ENCODE measurements around the gene B3GAT1. TPM values are rescaled to one million over a fixed set of nuclear protein-coding genes. Genes with fewer than 3 reads are reported as not detected.

B3GAT1 gene
- polyA plus RNA-seq, 10 donors = 0.19 to 0.48 (median 0.29) TPM

DNA sequence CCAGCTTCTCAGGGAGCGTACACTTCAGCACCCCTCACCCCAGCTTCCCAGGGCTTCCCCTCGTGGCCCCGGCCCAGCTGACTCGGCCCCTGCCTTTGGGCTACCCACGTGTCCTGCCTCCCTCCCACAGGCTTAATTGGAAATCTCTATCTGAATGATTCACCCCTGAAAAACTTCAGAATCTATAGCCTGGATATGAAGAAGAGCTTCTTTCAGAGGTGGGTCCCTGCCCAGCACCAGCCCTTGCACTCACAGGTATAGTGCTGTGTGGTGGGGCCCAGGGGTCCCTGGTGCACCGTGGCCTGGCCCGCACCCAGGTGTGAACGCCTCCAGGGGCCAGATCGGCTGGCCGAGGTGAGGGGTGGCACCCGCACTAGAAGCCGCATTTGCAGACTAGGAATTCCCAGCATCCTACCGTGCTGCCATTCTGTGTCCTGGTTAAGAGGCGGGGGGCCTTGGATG, 38.4 kb downstream of the B3GAT1 start:
- no peak for DNase-seq

DNA sequence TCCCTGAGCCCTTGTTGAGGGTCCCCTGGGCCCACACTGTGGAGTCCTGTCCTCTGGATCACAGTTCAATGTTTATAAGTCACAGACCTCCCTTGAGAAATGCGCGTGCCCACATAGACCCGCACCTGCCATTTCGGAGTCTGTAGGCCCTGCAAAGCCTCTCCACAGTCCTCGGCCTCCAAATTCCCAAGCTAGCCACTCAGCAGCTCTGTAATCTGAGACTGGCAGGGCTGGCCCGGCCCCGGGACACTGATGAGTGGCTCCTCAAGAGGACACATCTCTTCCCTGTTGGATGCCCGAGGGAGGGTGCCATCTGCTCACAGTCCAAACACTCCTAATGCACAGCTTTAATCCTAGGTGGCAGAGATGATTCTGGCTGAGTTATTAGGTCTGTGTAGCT, 39.1 kb downstream of the B3GAT1 start:
- DNase-seq = no peak

DNA sequence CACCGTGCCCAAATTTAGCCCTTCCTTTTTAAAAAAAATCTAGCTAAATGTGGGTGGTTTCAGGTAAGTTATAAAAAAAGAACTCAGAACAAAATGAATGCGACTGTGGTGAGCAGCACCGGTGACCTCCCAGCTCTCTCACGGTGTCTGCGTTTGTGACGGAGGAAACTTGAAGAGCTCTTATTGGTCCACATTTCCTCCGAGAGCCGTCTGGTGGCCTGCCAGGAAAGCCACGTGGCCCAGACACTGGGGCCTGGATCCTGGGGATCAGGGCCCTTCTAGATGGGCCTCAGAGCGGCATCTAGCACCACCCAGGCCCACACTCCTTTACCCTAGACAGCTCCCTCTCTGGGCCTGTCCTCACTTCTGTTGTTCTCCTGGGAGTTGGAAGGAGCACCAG, 39.5 kb downstream of the B3GAT1 start:
- DNase-seq = no peak

DNA sequence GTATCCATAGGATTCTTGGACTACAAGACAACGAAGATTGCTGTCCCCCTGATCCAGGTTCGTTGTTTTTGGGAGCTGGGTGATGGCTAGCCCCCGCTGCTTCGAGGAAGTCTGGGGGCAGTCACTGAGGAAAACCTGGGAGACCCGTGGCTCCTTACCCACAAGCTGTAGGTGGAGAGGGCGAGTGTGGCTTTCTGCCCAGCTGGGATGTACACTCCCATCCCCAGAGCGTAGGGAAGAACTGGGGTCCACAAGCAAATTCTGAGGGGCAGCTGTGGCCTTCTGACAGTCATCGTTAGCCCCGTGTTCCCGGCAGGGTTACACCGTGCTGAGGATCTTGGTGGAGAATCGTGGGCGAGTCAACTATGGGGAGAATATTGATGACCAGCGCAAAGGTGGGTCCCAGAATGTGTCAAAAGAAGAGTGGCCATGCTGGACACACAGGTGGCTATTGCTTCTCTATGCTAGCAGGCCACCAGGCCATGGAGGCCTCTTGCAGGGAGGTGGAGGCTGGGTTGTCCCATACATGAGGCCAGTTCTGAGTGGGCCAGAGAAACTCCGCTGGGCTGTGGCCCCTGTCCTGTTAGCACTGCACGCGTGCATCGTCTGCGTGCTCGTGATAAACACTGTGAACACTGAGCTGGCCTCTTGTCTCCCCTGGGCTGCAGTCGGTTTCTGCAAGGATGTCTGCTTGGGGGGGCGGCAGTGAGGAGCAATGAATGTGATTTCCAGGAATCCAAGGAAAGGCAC, 40.4 kb downstream of the B3GAT1 start:
- no peak for DNase-seq

DNA sequence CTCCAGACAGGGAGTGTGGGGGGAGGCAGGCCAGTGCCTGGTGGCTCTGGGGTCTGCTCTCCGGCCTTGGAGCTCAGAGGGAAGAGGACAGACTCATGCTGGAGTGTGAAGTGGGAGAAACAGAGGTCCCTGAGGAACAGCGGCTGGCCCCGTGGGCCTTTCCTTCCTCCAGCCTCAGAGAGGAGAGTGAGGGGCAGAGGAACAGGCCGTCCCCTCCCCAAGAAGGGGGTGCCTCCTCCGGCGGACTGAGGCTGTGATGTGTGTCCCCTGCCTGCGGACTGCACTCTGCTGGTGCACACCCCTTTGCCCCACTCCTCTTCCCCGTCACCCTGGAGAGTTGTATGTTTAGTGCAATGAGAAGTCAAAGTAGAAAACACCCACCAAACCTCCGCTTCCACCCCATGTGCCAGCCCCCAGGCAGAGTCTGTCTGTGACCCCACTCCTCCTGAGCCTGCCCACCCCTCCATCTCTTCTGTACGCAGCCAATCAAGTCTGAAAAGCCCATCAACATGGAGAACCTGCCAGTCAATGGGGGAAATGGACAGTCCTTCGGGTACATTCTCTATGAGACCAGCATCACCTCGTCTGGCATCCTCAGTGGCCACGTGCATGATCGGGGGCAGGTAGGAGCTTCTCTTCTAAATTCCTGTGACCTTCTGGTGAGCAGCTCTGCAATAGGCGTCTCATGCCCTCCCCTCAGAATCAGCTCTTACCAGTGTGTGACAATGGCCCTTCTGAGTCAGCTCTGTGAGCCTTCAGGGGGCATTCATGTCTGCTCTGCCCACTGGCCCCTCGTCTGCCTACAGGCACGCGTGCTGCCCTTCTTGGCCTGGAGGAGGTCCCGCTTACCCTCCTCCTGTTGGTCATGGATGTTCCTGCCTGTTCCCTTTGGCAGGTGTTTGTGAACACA, 41.3 kb downstream of the B3GAT1 start:
- no peak for DNase-seq

DNA sequence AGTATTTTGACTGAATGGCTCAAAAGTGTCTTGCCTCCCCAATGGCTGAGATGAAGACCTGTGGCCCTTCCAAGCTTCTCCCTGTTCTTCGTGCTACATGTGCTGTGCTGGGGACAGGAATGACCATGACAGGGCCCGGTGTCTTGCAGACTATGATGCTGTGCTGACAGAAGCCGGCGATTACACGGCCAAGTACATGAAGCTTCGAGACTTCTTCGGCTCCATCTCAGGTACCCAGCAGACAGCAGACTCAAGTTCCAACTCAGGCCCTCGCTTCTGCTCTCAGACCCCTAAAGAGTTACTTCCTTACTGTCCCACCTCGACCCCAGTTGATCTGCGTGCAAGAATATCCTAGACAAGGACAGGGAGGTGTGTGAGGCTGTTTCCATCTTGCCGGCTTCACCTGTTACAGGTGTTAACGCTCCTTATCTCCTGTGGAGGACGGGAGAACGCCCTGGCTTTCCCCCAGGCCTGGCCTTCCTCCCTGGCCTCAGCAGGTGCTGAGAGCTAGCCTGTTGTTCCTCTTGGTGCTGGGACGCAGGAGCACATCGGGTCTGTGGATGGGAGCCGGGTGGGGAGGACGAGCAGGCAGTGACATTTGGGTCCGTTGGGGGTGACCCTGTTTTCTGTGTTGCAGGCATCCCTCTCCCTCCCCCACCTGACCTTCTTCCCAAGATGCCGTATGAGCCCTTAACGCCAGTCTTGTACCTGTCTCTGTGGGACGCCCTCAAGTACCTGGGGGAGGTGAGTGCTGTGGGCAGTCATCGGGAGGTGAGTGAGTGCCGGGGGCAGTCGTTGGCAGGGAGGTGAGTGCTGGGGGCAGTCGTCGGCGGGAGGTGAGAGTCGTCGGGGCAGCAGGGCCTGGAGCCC, 42.2 kb downstream of the B3GAT1 start:
- DNase-seq = no peak

DNA sequence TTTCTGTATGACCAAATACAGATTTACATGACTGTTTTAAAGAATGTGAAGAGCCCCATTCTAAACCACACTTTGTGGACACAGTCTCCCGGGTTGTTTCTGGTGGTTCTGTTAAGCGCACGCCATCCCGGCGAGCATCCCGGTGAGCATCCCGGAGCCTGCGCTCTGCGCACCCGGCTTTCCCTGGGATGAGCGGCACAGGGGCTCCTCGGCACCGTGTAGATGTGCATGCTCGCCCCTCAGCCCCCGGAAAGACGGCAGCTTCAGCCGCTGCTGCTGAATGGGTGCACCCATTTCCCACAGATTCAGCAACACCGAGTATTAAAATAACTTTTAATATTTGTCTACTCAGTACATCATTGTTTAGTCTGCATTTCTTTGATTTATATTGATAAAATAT, 44.3 kb downstream of the B3GAT1 start:
- DNase-seq = no peak

DNA sequence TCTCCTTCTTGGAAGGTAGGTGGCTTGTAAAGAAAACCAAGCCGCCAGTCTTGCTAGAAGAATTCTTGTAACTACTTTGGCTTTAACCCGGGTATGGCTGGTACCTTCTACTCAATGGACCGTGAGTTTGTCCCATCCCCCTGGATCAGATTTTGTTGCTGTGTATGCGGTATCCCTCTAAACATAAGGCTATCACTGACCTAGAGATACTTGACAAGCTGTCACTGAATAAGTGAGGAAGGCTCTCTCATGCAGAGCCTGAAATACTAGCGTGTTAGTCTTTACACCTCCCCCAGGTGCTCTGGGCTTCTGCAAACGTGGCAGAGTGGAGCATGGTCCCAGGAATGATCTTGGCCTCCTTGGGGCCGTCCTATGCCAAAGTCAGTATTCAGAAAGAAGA, 45.8 kb downstream of the B3GAT1 start:
- no peak for DNase-seq

DNA sequence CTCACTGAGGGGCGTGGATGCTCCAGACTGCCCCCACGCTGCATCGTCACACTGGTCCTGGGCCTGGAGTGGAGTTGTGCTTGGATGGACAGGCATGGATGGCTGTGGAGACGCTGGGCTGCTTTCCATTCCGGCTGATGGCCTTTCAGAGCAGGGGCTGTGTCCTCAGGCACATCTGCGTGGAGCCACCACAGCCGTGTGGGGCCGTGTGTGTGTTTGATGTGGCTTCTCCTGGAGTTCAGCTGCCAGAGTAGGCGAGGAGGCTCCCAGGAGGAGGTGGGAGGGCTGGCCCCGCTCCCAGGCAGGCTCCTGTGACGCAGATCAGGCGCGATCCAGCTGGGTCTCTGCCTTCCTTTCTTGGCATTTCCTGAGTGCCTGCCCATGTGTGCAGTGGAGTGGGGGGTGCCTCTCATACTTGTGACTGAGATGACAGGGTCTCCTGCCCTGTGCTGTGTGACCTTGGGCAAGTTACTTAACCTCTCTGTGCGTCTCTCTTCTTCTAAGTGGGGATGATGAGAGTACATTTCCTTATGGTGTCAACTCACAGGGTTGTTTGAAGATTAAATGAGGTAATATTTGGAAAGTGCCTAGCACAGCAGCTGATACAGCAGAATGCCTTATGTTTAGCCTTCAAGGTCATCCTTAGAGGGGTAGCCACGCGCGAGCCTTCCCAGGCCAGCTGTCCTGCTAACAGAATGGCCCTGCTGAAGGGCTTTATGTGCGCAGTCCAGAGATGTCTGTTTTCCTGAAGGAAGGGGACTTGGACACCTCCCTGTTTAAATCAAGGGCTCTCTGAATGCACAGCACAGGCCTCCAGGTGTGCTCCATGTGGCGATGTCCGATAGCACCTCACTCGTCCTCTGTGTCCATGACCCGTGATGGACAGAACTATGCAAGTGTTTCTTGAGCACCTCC, 46.8 kb downstream of the B3GAT1 start:
- no peak for DNase-seq

DNA sequence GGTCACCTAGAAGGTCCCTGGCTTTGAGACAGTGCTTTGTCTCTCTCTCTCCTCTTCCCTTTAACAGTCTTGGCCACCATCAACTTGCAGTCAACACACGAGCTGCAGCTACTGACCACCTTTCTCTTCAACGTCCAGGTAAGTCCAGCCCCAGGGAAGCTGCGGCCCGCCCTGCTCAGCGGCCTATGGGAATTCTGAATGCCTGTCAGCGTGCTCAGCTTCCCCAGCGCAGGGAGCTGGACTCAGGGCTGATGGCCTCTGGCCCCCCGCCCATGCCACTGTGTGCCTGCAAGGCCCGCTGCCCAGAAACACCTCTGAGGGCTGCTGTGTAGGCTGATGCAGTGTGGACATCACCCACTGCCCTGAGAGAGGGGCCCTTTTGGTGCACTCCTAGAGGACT, 47.8 kb downstream of the B3GAT1 start:
- DNase-seq = no peak

DNA sequence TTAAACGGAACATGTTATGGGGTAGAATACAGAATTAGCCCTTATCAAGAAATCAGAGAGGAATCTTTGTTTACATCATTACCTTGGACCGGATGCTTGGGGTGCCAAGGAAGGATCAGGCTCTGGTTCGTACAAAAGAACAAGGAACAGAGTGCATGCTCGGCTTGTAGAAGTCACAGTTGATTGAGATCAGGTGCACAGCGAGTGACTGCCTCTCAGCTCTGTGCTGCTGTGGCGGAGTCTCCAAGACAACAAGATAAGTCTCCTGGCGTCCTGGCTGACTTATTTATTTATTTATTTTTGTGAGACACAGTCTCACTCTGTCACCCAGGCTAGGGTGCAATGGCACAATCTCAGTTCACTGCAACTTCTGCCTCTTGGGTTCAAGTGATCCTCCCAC, 48.5 kb downstream of the B3GAT1 start:
- DNase-seq = no peak

DNA sequence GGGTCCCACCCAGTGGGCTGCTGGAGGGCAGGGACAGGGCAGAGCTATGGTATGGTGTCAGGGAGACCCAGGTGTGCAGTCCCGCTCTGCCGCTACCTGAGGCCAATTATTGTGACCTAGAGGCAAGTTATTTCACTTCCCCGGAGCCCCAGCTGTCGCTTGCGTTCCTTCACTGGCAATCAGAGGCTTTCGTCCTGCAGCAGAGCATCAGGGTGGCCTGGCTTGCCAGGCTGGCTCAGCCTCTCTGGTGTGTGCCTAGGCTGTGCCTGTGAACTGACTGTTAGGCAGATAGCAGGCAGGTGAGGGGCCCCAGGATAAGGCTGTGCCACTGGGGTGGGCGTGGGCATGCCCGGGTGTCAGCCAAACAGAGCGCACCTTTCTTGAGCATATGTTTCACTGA, 48.9 kb downstream of the B3GAT1 start:
- no peak for DNase-seq

DNA sequence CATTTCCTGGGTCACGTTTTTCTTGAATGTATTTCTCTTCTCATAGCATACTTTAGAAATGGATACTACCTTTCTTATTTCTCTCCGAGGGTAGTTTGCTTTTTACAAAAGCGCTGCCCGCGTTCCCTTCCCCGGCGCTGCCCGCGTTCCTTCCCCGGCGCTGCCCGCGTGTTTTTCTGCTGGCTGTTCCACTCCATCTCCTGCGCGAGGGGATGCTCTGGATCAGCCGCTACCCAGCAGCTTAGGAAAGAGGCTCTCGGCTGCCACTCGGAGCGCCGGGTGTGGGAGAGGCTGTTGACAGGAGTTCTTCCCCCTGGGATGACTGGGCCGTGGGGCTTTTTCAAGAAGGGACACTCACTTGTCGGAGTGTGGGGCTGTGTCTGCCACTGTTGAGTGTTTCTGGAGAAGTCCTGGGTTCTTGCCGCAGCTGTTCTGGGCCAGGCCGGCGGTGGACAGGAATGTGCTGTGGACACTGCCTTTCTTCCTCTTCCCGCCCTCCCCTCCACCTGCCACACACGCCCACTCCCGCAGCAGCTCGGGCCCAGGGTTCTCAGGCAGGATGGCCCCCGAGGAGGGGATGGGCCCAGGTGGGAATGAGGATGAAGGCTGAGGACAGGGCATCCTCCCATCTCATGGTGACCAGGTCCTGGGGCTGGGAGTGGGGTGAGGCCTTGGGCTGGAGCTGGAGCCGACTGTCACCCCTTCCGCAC, 49.7 kb downstream of the B3GAT1 start:
- DNase-seq = no peak

DNA sequence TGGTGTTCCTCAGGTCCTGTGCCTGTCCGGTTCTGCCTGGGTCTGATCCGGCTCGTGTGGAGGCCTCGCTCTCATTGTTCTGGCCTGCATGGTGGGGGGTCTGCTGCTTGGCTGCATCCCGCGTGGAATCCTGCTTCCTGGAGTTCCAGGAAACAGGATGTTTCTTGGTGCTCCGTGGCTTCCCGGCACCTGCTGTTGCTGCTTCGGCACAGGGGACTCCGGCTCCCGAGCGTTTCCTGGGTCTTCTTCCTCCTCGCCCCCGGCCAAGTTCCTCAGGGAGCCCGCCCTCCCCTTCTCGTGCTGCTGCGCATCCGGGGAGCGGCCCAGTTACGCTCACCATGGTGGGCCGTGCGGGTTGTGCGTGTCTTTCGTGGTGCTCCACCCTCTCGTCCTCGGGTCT, 50.4 kb downstream of the B3GAT1 start:
- DNase-seq = no peak

DNA sequence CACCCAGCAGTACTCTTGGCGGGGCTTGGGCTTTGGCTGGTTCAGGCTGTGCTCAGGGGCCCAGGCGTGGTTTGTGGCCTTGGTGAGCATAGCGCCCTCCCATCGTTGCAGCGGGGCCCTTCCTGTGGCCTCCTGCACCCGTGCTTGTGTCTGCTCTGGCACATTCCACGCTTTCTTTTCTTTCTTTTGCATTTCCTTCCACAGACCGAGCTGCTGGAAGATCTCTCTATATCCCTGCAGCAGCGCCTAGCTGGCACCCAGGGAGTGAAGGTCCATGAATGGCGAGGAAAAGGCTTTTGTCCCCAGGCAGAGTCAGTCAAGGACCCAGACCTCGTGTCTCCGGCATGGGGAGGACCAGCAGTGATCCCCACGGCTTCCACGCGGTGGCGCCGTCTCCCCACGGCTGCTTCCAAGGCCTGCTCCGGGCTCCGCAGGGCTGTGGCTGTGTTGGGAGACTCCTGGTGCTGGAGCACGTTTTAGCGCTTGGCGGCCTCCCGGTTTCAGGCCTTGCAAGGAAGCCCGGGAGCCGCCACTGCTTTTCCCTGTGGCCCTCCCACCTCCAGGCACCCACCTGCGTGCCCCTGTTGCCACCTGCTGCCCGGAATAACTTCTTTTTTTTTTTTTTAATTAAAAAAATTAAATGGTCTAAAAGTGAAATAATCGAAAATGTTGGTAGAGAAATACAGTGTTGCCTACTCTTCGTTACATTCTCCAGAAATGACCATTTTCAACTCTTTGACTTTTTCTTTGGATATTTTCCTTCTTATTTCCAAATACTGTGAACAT, 51.8 kb downstream of the B3GAT1 start:
- DNase-seq = peak; percentile 54 to 87 (median 78)

DNA sequence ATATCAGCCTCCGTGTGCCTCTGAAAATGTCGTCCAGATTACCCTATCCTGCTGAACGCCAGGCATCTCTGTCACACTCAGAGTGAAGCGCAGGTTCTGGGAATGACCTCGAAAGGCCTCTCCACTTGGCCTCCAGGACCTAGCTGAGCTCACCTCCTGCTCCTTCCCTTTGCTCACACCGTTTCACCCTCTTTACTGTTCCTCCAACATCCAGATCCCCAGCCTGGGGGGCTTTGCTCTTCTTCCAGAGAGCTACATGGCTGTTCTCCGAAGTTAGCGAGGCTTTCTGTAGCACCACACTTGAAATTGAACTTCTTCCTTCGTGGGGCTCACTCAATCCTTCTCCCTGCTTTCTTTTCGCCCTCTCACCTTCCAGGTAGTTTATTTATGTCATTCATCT, 52.4 kb downstream of the B3GAT1 start:
- no peak for DNase-seq

DNA sequence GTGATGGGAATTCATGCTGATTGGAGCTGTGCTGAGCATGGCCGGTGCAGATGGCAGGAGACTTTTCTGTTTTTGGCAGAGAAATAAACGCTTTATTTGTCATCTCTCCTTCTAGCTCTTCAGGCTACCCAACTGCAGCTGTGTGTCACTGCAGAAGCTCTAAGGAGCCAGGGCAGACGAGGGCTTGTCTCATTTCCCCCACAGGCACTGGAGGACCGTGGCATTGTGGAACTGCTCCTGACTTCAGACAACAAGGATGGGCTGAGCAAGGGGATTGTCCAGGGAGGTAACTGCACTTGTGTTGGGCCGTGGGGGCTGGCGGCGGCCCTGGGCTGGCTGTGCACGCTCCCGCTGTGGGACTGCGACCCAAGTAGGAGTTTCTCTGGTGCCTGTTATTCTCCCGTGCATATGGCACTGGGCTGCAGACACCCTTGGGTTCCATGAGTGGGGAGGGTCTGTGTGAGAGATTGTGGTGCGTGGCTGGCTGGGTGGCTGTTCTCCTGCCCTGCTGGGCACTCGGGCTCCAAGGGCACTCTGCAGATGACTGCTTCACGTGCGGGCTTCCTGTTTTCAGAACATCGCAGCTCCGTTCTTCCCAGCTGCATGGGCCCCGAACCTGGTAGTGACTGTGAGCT, 53.1 kb downstream of the B3GAT1 start:
- DNase-seq = no peak

DNA sequence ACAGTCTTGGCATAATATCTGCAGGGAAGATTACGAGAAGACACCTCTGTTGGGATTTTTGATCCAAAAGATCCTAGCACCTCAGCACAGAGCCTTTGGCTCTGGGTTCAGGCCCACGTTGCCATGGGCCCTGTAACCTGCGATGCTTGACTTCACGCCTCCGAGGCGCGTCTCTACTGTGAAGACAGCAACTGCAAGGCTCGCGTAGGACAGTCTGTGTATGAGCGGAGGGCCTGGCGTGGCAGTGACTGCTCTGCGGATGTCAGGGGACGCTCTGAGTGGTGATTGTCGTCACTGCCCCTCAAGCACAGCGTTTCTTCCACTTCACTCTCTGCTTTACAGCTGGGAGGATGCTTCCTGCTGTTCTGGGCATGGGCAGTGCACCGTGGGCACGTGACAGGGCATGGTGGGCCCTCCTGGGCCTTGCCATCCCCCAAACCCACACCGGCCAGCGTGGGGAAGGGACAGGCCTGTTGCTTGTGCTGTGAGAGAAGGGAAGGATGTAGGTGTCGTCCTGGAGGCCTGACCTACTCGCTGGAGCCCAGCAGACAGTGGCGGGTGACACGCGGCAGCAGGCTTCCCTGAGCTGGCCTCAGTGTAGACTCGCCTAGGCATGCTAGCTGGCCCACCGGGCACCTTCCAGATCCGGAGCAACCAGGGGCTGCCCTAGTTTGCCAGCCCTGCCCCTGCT, 53.7 kb downstream of the B3GAT1 start:
- DNase-seq = no peak

DNA sequence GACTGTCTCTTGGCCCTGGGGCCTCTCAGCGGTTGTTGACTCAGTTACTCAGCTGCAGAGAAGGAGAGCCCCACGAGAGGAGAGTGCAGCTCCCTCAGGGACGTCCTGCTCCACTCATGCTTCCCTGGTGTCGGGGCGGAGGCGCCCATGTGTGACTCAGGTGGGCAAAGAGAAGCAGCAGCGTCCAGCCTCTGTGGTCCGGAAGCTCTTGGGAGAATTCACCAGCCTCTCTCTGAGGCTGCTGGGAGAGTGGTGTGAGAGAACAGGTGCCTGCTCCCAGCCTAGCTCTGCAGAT, 54.5 kb downstream of the B3GAT1 start:
- DNase-seq = no peak
